OCI-LY1 (cell line): ENCODE results near the gene DISP2.
A peak's percentile ranks its signal among the peaks of the same experiment; 100 is the strongest.

Experiments
- H2AFZ ChIP-seq: fragments of 200-600 bp; sonication (generic), shearing (Covaris generic); 2 replicates; pipeline ENCODE4 v1.6.0; 2014; ENCODE audit warnings: antibody characterized with exemption, mild to moderate bottlenecking, low read length
- H3F3A ChIP-seq: fragments of 200-600 bp; sonication (generic), shearing (Covaris generic); 2 replicates; pipeline ENCODE4 v1.6.0; 2014; ENCODE audit warnings: mild to moderate bottlenecking, antibody characterized with exemption, low read length, moderate library complexity; ENCODE audit not compliant: insufficient read depth
- H3K27ac ChIP-seq: fragments of 200-600 bp; sonication (generic); 2 replicates; pipeline ENCODE4 v1.5.1; 2014; ENCODE audit warnings: low read length, mixed run types, mild to moderate bottlenecking, low read depth; ENCODE audit not compliant: poor library complexity, severe bottlenecking
- H3K27me3 ChIP-seq: fragments of 200-600 bp; sonication (generic); 2 replicates; pipeline ENCODE4 v1.6.0; 2014; ENCODE audit warnings: antibody characterized with exemption, mild to moderate bottlenecking, low read length, moderate library complexity; ENCODE audit not compliant: insufficient read depth
- H3K36me3 ChIP-seq: fragments of 200-600 bp; sonication (generic); 2 replicates; pipeline ENCODE4 v1.6.1; 2014; ENCODE audit warnings: mild to moderate bottlenecking, antibody characterized with exemption, low read length, moderate library complexity, mixed read lengths; ENCODE audit not compliant: insufficient read depth
- H3K4me1 ChIP-seq: fragments of 200-600 bp; sonication (generic); 2 replicates; pipeline ENCODE4 v1.5.1; 2014; ENCODE audit warnings: mild to moderate bottlenecking, low read length, moderate library complexity; ENCODE audit not compliant: insufficient read depth, severe bottlenecking
- H3K4me2 ChIP-seq: fragments of 200-600 bp; sonication (generic), shearing (Covaris generic); 2 replicates; pipeline ENCODE4 v1.6.1; 2014; ENCODE audit warnings: low read length
- H3K4me3 ChIP-seq: fragments of 200-600 bp; sonication (generic); 2 replicates; pipeline ENCODE4 v1.5.1; 2014; ENCODE audit warnings: low read length, low read depth, mild to moderate bottlenecking, mixed read lengths; ENCODE audit not compliant: poor library complexity, severe bottlenecking
- H3K79me2 ChIP-seq: fragments of 200-600 bp; shearing (Covaris generic); 2 replicates; pipeline ENCODE4 v1.6.1; 2016; ENCODE audit warnings: mixed run types, low read length, mixed read lengths; ENCODE audit not compliant: insufficient read depth
- H3K9ac ChIP-seq: fragments of 200-600 bp; sonication (generic), shearing (Covaris generic); 2 replicates; pipeline ENCODE4 v1.6.1; 2014; ENCODE audit warnings: mild to moderate bottlenecking, low read length, mixed read lengths
- H3K9me2 ChIP-seq: fragments of 200-600 bp; sonication (generic), shearing (Covaris generic); 2 replicates; pipeline ENCODE4 v1.6.1; 2014; ENCODE audit warnings: low read depth, mild to moderate bottlenecking, low read length, mixed read lengths
- H3K9me3 ChIP-seq: fragments of 200-600 bp; shearing (Covaris generic); 2 replicates; pipeline ENCODE4 v1.6.1; 2014; ENCODE audit warnings: low read length, mixed read lengths
- H4K20me1 ChIP-seq: fragments of 200-600 bp; sonication (generic), shearing (Covaris generic); 2 replicates; pipeline ENCODE4 v1.6.0; 2016; ENCODE audit warnings: mild to moderate bottlenecking, low read length; ENCODE audit not compliant: insufficient read depth
- EZH2 ChIP-seq: fragments of 200-600 bp; sonication (generic), shearing (Covaris generic); IDR thresholded peaks from 2 replicates; pipeline ENCODE4 v1.8.0; 2017; ENCODE audit warnings: borderline replicate concordance, mixed run types, mild to moderate bottlenecking, antibody characterized with exemption, low read length, moderate library complexity, mixed read lengths
- TF ChIP-seq, protein P1 (sequence below): fragments of 200-600 bp; sonication (generic), shearing (Covaris generic); IDR thresholded peaks from 2 replicates; pipeline ENCODE4 v1.5.1; 2017; ENCODE audit warnings: mild to moderate bottlenecking, antibody characterized with exemption, low read length, moderate library complexity, mixed read lengths

The DISP2 gene

DNA sequence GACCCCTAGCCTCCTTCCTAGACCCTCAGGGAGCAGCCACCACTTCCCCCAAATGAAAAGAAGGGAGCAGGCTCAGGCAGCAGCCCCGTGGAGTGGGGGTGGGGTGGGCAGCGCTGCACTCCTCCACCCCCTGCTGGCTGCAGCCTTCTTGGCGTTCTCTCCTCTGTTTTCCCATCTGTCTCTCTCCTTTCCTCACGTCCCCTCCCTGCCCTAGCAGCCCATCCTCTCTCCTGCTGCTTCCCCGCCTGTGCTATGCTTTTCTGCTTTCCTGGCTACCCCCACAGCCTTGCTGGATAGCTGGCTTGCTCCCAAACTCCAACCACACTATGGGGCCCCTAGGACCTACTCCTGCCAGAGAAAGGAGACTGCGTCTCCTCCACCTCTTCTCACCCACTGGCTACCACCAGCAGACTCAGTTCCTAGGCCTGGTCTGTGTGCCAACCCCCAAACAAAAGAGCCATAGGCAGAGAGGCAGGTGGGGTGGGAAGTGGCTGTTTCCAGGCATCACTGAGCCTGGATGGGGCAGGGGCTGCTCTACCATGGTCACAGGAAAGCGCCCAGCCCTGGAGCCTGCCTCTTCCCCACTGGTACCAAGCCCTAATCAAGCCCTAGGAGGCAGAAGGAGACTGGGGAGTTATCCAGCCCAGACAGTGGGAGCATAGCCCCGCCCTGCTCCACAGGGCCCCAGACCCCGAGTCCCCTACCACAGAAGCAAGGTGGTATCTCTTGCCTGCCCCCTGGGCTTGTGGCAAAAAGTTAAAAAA lies 3.4 kb upstream of the DISP2 start:
- H3K79me2 ChIP-seq = no peaks in the 10 kb centered on the region
- H3K4me2 ChIP-seq = no peak overlapping the region
- H3F3A ChIP-seq = no peaks in the 10 kb centered on the region
- H3K27ac ChIP-seq = no peak overlapping the region
- H3K27me3 ChIP-seq = no peaks in the 10 kb centered on the region
- no peaks in the 10 kb centered on the region for H3K9me3 ChIP-seq
- H2AFZ ChIP-seq = no peak overlapping the region
- TF ChIP-seq, protein P1, sequence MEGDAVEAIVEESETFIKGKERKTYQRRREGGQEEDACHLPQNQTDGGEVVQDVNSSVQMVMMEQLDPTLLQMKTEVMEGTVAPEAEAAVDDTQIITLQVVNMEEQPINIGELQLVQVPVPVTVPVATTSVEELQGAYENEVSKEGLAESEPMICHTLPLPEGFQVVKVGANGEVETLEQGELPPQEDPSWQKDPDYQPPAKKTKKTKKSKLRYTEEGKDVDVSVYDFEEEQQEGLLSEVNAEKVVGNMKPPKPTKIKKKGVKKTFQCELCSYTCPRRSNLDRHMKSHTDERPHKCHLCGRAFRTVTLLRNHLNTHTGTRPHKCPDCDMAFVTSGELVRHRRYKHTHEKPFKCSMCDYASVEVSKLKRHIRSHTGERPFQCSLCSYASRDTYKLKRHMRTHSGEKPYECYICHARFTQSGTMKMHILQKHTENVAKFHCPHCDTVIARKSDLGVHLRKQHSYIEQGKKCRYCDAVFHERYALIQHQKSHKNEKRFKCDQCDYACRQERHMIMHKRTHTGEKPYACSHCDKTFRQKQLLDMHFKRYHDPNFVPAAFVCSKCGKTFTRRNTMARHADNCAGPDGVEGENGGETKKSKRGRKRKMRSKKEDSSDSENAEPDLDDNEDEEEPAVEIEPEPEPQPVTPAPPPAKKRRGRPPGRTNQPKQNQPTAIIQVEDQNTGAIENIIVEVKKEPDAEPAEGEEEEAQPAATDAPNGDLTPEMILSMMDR = peak; percentile 37; the same call in 1 of the 2 replicates
- no peak for TF ChIP-seq EZH2
- no peaks in the 10 kb centered on the region for H3K9me2 ChIP-seq
- H4K20me1 ChIP-seq = no peaks in the 10 kb centered on the region
- no peaks in the 10 kb centered on the region for H3K36me3 ChIP-seq
- no peak overlapping the region for H3K9ac ChIP-seq
- no peak overlapping the region for H3K4me3 ChIP-seq
- H3K4me1 ChIP-seq = peaks cover 13% of the 10 kb centered on the region

DNA sequence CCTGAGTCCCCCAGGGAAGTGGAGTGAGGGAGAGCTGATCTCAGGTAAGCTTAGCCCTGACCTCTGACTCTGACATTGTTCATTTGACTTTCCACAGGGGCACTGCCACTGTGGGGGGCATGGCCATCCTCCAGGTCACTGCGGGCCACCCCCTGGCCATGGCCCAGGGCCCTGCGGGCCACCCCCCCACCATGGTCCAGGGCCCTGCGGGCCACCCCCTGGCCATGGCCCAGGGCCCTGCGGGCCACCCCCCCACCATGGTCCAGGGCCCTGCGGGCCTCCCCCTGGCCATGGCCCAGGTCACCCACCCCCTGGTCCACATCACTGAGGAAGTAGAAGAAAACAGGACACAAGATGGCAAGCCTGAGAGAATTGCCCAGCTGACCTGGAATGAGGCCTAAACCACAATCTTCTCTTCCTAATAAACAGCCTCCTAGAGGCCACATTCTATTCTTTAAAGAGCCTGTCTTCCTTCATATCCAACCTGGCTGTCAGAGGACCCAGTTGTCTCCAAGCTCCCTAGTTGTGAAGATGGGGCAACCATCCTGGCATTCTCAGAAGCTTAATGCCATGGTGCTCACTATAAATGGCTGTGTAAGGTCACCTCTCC lies 1.9 kb upstream of the DISP2 start:
- no peaks in the 10 kb centered on the region for H3K36me3 ChIP-seq
- H3K4me3 ChIP-seq = no peak overlapping the region
- TF ChIP-seq, protein P1 = no peak
- TF ChIP-seq EZH2 = no peak
- no peaks in the 10 kb centered on the region for H4K20me1 ChIP-seq
- H2AFZ ChIP-seq = no peak overlapping the region
- no peaks in the 10 kb centered on the region for H3K9me2 ChIP-seq
- H3K27me3 ChIP-seq = no peaks in the 10 kb centered on the region
- no peaks in the 10 kb centered on the region for H3K79me2 ChIP-seq
- H3K9me3 ChIP-seq = no peaks in the 10 kb centered on the region
- H3K4me1 ChIP-seq = peaks cover 13% of the 10 kb centered on the region
- no peak overlapping the region for H3K27ac ChIP-seq
- no peak overlapping the region for H3K9ac ChIP-seq
- H3F3A ChIP-seq = no peaks in the 10 kb centered on the region
- no peak overlapping the region for H3K4me2 ChIP-seq

DNA sequence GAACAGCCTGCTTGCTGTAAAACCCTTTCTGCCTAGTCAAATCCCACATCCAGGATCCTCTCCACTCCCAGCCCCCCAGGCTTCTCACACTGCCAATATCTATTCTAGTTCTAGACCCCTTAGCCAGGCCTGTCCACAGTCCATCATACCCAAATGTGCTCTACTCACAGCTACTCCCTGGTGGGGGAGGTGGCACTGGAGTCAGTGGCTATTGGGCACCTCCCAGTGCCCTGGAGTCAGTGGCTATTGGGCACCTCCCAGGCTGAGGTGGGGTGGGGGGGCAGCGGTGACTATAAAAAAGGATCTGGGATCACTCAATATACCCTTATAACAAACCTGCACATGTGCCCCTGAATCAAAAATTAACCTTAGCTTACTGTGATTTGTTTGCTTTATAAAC lies 773 bp upstream of the DISP2 start:
- Histone ChIP-seq H3K79me2 (no peaks in the 10 kb centered on the region), H3K4me3 (peak overlapping the region; percentile 66), H3K36me3 (no peaks in the 10 kb centered on the region), H3K27ac (no peak overlapping the region), H3K4me2 (peak overlapping the region; percentile 98), H3K9ac (no peak overlapping the region), H3K4me1 (peaks cover 13% of the 10 kb centered on the region), H3F3A (no peaks in the 10 kb centered on the region), H4K20me1 (no peaks in the 10 kb centered on the region), H2AFZ (no peak overlapping the region), H3K27me3 (no peaks in the 10 kb centered on the region), H3K9me3 (no peaks in the 10 kb centered on the region), H3K9me2 (no peaks in the 10 kb centered on the region)
- no peak for TF ChIP-seq EZH2
- TF ChIP-seq, protein P1 = no peak
